Activated CD8-positive, alpha-beta T cell treated with anti-CD3 and anti-CD28 coated beads for 36 hours (primary cell): ENCODE results near the gene OR4D2. TPM values are rescaled to one million over a fixed set of nuclear protein-coding genes. Genes with fewer than 3 reads are reported as not detected.

ENCODE experiments used
- ATAC-seq: fragments of 200-7000 bp; cut with Tn5 transposase; one replicate; pipeline ENCODE4 v1.10.0; 2021; ENCODE audit warnings: mild to moderate bottlenecking, moderate library complexity
- CTCF ChIA-PET: fragments of 350-600 bp; sonication (Branson Sonifier 250); formaldehyde crosslinking; loops from one replicate; lab custom pipeline; 2021; ENCODE audit warnings: antibody characterized with exemption; lab: Charles Lee
- POLR2A ChIA-PET: fragments of 350-600 bp; sonication (Branson Sonifier 250); formaldehyde crosslinking; loops from one replicate; lab custom pipeline; 2021; ENCODE audit warnings: antibody characterized with exemption; lab: Charles Lee
- DNase-seq: peaks from one replicate; pipeline ENCODE4 v3.0.0-alpha.2; 2020
- H3K27ac Mint-ChIP-seq: one replicate; pipeline ENCODE4 v1.8.0; 2021; ENCODE audit warnings: mild to moderate bottlenecking, mixed read lengths
- H3K27me3 Mint-ChIP-seq: one replicate; pipeline ENCODE4 v1.8.0; 2021; ENCODE audit warnings: mixed read lengths
- H3K36me3 Mint-ChIP-seq: one replicate; pipeline ENCODE4 v1.8.0; 2021; ENCODE audit warnings: low read depth, mixed read lengths
- H3K4me1 Mint-ChIP-seq: one replicate; pipeline ENCODE4 v1.8.0; 2021; ENCODE audit warnings: low read depth, mixed read lengths
- H3K4me3 Mint-ChIP-seq: one replicate; pipeline ENCODE4 v1.8.0; 2021; ENCODE audit warnings: mild to moderate bottlenecking, moderate library complexity, mixed read lengths
- H3K9me3 Mint-ChIP-seq: one replicate; pipeline ENCODE4 v1.8.0; 2021; ENCODE audit warnings: mixed read lengths
- CTCF ChIP-seq: fragments of 200-600 bp; IDR thresholded peaks from one replicate; pipeline ENCODE4 v1.8.0; 2022; ENCODE audit warnings: antibody characterized with exemption, mild to moderate bottlenecking
- intact Hi-C: fragments of 100-400 bp; cut with micrococcal nuclease; formaldehyde crosslinking; loops from one replicate; pipeline ENCODE4 v1.10.0; 2022
- total RNA-seq, 2 experiments: library from RNA; stranded (reverse); gene quantifications; one replicate each; pipeline ENCODE4 v1.2.3, GENCODE V29; 2021

Gene OR4D2
- total RNA-seq, 2 experiments from 2014 or later = not detected

GRCh38 chr17:58204796-58205195 lies 38.0 kb downstream of the OR4D2 start:
- no peaks in the 10 kb centered on the region for H3K4me1 Mint-ChIP-seq
- intact Hi-C loops = no loop called here
- no peaks in the 10 kb centered on the region for H3K9me3 Mint-ChIP-seq
- no peak overlapping the region for H3K27ac Mint-ChIP-seq
- DNase-seq (no peak), ATAC-seq (no peak)
- POLR2A ChIA-PET = no interaction called here
- no peak for TF ChIP-seq CTCF
- peaks cover 4% of the 10 kb centered on the region for H3K36me3 Mint-ChIP-seq
- no peak overlapping the region for H3K4me3 Mint-ChIP-seq
- H3K27me3 Mint-ChIP-seq = no peaks in the 10 kb centered on the region
- CTCF ChIA-PET = interaction anchor here (1.6 to 1.7 kb wide), 2 partner anchors 11 to 100 kb away, joined by 3 to 6 read pairs; no protein-coding TSS in a partner anchor

DNA sequence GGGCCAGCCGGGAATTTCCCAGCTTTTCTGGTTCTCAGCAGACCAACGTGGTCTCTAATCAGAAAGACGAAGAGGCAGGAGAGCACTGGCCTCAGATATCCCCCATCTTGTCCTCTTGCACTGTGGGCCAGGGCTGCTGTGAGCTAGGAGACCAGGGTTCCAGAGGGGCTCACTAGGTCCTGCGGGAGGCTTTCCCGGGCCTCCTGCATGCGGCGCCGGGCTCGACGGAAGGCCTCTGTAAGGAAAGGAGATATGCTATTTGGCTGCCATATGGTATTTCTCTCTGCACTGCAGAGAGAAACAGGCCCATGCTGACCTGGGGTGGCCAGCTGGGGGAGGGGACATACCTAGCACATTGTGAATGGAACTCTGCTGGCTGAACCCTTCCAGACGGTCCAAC lies 39.2 kb downstream of the OR4D2 start:
- H3K9me3 Mint-ChIP-seq = no peaks in the 10 kb centered on the region
- no peak for DNase-seq
- CTCF ChIA-PET = interaction anchor here (1.3 to 1.7 kb wide), 2 partner anchors 44 to 99 kb away, joined by 3 read pairs; no protein-coding TSS in a partner anchor
- H3K4me1 Mint-ChIP-seq = no peaks in the 10 kb centered on the region
- no peak for TF ChIP-seq CTCF
- H3K27ac Mint-ChIP-seq = no peak overlapping the region
- peaks cover 8% of the 10 kb centered on the region for H3K36me3 Mint-ChIP-seq
- no peaks in the 10 kb centered on the region for H3K27me3 Mint-ChIP-seq
- POLR2A ChIA-PET = interaction anchor here (0.7 to 1.1 kb wide), 3 partner anchors 14 to 16 kb away, joined by 3 to 4 read pairs (median 3); no protein-coding TSS in a partner anchor
- no peak for ATAC-seq
- no peak overlapping the region for H3K4me3 Mint-ChIP-seq
- intact Hi-C loops = no loop called here

DNA sequence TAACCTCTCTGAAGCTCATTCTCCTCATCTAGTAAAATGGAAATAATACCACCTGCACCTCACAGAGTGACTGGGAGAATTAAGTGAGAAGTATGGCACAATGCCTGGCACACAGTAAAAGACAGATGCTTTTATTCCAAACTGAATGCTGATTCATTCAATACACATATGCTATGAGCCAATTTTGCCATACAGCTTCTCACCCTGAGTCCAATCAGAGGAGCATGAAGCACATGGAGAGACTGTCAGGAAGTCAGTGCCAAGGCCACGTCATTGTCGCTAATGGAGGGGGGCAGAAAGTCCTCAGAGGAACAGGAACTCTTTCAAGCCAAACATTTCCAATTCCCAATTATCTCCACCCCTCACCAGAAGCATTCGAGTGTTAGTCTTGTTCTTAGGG lies 40.7 kb downstream of the OR4D2 start:
- intact Hi-C loops = no loop called here
- POLR2A ChIA-PET = interaction anchor here (1.2 kb wide), 1 partner anchor 10 kb away, joined by 3 read pairs; no protein-coding TSS in a partner anchor
- H3K9me3 Mint-ChIP-seq = no peaks in the 10 kb centered on the region
- H3K4me3 Mint-ChIP-seq = no peak overlapping the region
- H3K4me1 Mint-ChIP-seq = no peaks in the 10 kb centered on the region
- no peaks in the 10 kb centered on the region for H3K27me3 Mint-ChIP-seq
- TF ChIP-seq CTCF = no peak
- CTCF ChIA-PET = no interaction called here
- DNase-seq (no peak), ATAC-seq (no peak)
- H3K36me3 Mint-ChIP-seq = peaks cover 13% of the 10 kb centered on the region
- no peak overlapping the region for H3K27ac Mint-ChIP-seq

- no peaks in the 10 kb centered on the region for H3K27me3 Mint-ChIP-seq
- ChIA-PET CTCF (interaction anchor here (3.3 kb wide), 1 partner anchor 8 kb away, joined by 22 read pairs; no protein-coding TSS in a partner anchor), POLR2A (no interaction called here)
- H3K4me3 Mint-ChIP-seq = no peak overlapping the region
- no peaks in the 10 kb centered on the region for H3K4me1 Mint-ChIP-seq
- H3K27ac Mint-ChIP-seq = no peak overlapping the region
- intact Hi-C loops = no loop called here
- H3K36me3 Mint-ChIP-seq = peaks cover 13% of the 10 kb centered on the region
- no peak for TF ChIP-seq CTCF
- no peaks in the 10 kb centered on the region for H3K9me3 Mint-ChIP-seq
- ATAC-seq (no peak), DNase-seq (no peak)
Observed at GRCh38 chr17:58208344-58208743, 41.6 kb downstream of the OR4D2 start.

- no peak for TF ChIP-seq CTCF
- intact Hi-C loops = no loop called here
- H3K4me1 Mint-ChIP-seq = no peaks in the 10 kb centered on the region
- CTCF ChIA-PET = interaction anchor here (3.3 kb wide), 1 partner anchor 11 kb away, joined by 22 read pairs; no protein-coding TSS in a partner anchor
- no peaks in the 10 kb centered on the region for H3K9me3 Mint-ChIP-seq
- no peak overlapping the region for H3K27ac Mint-ChIP-seq
- no peaks in the 10 kb centered on the region for H3K27me3 Mint-ChIP-seq
- H3K36me3 Mint-ChIP-seq = peaks cover 13% of the 10 kb centered on the region
- H3K4me3 Mint-ChIP-seq = no peak overlapping the region
- POLR2A ChIA-PET = no interaction called here
- ATAC-seq = no peak
- DNase-seq = no peak
Observed at GRCh38 chr17:58210922-58211321, 44.1 kb downstream of the OR4D2 start.
